NT2/D1 (cell line): ENCODE data around the gene VSTM1.

ENCODE experiments used
- YY1 ChIP-seq: IDR thresholded peaks from 2 replicates; pipeline ENCODE4 v1.6.1; 2011; ENCODE audit not compliant: insufficient read length, insufficient read depth
- ZNF274 ChIP-seq: IDR thresholded peaks from 2 replicates; pipeline ENCODE4 v1.6.1; 2011; ENCODE audit warnings: mild to moderate bottlenecking, low read depth, low read length

- no peak for TF ChIP-seq YY1
- TF ChIP-seq ZNF274: no peak
Measured at GRCh38 chr19:54009440-54009839, 54.3 kb downstream of the VSTM1 start.
